Measurements from ENCODE around the gene PSMG3. TPM values are rescaled to one million over a fixed set of nuclear protein-coding genes. Genes with fewer than 3 reads are reported as not detected.

Gene PSMG3
- total RNA-seq, 1 donor from 2014 or later, result 31.1 TPM

DNA sequence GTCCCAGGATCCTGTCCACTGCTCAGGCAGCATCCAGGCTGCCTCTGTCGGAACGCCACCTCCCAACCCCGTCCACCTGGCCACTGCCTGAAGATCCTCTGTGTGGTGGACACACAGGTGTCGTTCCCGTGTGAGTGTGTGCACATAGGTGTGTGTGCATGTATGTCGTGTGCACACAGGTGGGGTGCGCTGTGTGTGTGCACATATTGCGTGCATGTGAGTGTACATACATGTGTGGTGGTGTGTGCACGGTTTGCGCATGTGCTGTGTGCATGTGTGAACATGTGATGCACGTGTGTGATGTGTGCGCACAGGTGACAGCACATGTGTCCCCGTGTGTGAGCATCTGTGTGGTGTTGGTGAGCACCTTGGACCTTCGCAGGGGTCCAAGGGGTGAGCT, 20.9 kb downstream of the PSMG3 start:
- Mint-ChIP-seq H3K27me3 (ENCODE audit: insufficient read depth, low read depth) (peaks cover 3% of the 10 kb centered on the region), H3K9me3 (no peaks in the 10 kb centered on the region), H3K4me3 (peak overlapping the region; percentile 58), H3K4me1 (peaks cover 5% of the 10 kb centered on the region), H3K36me3 (no peaks in the 10 kb centered on the region), H3K27ac (peak overlapping the region; percentile 72)
- no peaks in the 10 kb centered on the region for H3K4me1 ChIP-seq
- H3K79me2 ChIP-seq (ENCODE audit: low read depth), result no peaks in the 10 kb centered on the region
- H3K9me3 ChIP-seq (ENCODE audit: low read depth), result no peaks in the 10 kb centered on the region
- H3K27ac ChIP-seq, result no peak overlapping the region
- H2AFZ ChIP-seq (replicated peaks), result no peak overlapping the region
- H3F3A ChIP-seq (ENCODE audit: low read depth), result no peaks in the 10 kb centered on the region
- no peak overlapping the region for H3K9ac ChIP-seq
- H3K4me3 ChIP-seq, result no peak overlapping the region
- no peak for DNase-seq (ENCODE audit: low spot score)
- TF ChIP-seq, protein P1, sequence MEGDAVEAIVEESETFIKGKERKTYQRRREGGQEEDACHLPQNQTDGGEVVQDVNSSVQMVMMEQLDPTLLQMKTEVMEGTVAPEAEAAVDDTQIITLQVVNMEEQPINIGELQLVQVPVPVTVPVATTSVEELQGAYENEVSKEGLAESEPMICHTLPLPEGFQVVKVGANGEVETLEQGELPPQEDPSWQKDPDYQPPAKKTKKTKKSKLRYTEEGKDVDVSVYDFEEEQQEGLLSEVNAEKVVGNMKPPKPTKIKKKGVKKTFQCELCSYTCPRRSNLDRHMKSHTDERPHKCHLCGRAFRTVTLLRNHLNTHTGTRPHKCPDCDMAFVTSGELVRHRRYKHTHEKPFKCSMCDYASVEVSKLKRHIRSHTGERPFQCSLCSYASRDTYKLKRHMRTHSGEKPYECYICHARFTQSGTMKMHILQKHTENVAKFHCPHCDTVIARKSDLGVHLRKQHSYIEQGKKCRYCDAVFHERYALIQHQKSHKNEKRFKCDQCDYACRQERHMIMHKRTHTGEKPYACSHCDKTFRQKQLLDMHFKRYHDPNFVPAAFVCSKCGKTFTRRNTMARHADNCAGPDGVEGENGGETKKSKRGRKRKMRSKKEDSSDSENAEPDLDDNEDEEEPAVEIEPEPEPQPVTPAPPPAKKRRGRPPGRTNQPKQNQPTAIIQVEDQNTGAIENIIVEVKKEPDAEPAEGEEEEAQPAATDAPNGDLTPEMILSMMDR (IDR thresholded peaks at IDR 0.05), result no peak
- TF ChIP-seq EZH2phosphoT487 (IDR thresholded peaks at IDR 0.05) (no peak), EZH2 (IDR thresholded peaks at IDR 0.05) (no peak)
- H3K4me2 ChIP-seq, result no peak overlapping the region
- no peaks in the 10 kb centered on the region for H3K36me3 ChIP-seq
- no peaks in the 10 kb centered on the region for H3K27me3 ChIP-seq
- no peaks in the 10 kb centered on the region for H4K20me1 ChIP-seq (ENCODE audit: low read depth)

DNA sequence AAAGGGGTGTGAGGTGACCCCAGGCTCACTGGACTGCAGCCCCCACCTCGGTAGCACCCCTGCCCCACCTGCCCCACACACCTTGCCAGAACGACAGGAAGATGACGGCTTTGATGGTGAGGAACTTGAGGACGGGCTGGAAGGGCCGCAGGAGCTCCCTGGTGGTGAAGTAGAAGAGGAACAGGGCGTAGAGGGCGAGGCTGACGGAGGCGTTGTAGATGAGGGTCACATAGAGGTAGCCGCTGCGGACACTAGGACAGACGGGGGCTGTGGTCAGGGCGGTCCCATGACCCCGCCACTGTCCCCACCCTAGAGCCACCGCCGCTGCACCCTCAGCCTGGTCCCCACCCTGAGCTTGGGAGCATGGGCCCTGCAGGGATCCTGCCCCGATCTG, 21.4 kb downstream of the PSMG3 start:
- Histone ChIP-seq H3K4me1 (no peaks in the 10 kb centered on the region), H3K36me3 (no peaks in the 10 kb centered on the region), H3K4me2 (no peak overlapping the region), H4K20me1 (ENCODE audit: low read depth) (no peaks in the 10 kb centered on the region), H3K9ac (no peak overlapping the region), H3K27me3 (no peaks in the 10 kb centered on the region), H3K79me2 (ENCODE audit: low read depth) (no peaks in the 10 kb centered on the region), H3K27ac (no peak overlapping the region), H2AFZ (replicated peaks) (no peak overlapping the region), H3K9me3 (ENCODE audit: low read depth) (no peaks in the 10 kb centered on the region), H3K4me3 (no peak overlapping the region), H3F3A (ENCODE audit: low read depth) (no peaks in the 10 kb centered on the region)
- TF ChIP-seq EZH2phosphoT487 (IDR thresholded peaks at IDR 0.05) (no peak), EZH2 (IDR thresholded peaks at IDR 0.05) (no peak)
- TF ChIP-seq, protein P1 (IDR thresholded peaks at IDR 0.05), result no peak
- Mint-ChIP-seq H3K27ac (no peak overlapping the region), H3K4me1 (peaks cover 5% of the 10 kb centered on the region), H3K36me3 (no peaks in the 10 kb centered on the region), H3K4me3 (no peak overlapping the region), H3K27me3 (ENCODE audit: insufficient read depth, low read depth) (peaks cover 3% of the 10 kb centered on the region), H3K9me3 (no peaks in the 10 kb centered on the region)
- no peak for DNase-seq (ENCODE audit: low spot score)

DNA sequence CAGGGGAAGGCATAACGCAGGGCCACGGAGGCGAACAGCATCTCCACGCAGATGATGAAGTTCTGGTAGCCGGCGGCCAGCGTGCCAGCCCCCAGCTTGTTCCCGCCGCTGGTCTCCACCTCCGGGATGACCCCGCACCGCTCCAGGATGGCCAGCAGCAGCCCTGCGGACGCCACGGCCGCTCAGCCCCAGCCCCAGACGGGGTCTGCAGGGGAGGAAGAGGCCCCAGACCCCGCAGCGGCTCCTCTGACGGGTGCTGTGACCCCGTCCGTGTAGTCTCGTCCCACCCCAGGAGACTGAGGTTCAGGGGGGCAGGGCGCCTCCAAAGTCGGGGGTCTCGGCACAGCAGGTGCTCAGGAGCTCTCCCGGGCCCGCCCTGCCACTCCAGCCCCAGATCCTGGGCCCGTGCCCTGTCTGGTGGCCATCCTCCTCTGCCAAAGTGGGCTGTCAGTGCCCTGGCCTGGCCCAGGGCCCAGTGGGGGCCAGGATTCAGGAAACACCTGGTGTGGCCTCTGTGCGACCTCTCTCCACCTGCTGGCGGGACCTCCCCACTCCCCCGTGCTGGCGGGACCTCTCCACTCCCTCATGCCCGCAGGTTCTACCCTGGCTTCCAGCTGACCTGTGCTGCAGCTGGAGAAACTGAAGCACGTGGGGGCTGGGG, 21.9 kb downstream of the PSMG3 start:
- no peaks in the 10 kb centered on the region for H3F3A ChIP-seq (ENCODE audit: low read depth)
- H3K4me3 ChIP-seq, result no peak overlapping the region
- H3K4me3 Mint-ChIP-seq, result no peak overlapping the region
- no peaks in the 10 kb centered on the region for H3K4me1 ChIP-seq
- H3K36me3 Mint-ChIP-seq, result no peaks in the 10 kb centered on the region
- no peaks in the 10 kb centered on the region for H3K36me3 ChIP-seq
- no peaks in the 10 kb centered on the region for H3K9me3 Mint-ChIP-seq
- no peak overlapping the region for H2AFZ ChIP-seq (replicated peaks)
- peaks cover 5% of the 10 kb centered on the region for H3K4me1 Mint-ChIP-seq
- no peak overlapping the region for H3K27ac ChIP-seq
- H3K9ac ChIP-seq, result no peak overlapping the region
- no peaks in the 10 kb centered on the region for H3K27me3 ChIP-seq
- no peak for TF ChIP-seq EZH2 (IDR thresholded peaks at IDR 0.05)
- TF ChIP-seq, protein P1 (IDR thresholded peaks at IDR 0.05), result no peak
- no peak for TF ChIP-seq EZH2phosphoT487 (IDR thresholded peaks at IDR 0.05)
- H3K27ac Mint-ChIP-seq, result no peak overlapping the region
- DNase-seq (ENCODE audit: low spot score), result no peak
- no peaks in the 10 kb centered on the region for H3K9me3 ChIP-seq (ENCODE audit: low read depth)
- peaks cover 3% of the 10 kb centered on the region for H3K27me3 Mint-ChIP-seq (ENCODE audit: insufficient read depth, low read depth)
- H4K20me1 ChIP-seq (ENCODE audit: low read depth), result no peaks in the 10 kb centered on the region
- H3K4me2 ChIP-seq, result no peak overlapping the region
- H3K79me2 ChIP-seq (ENCODE audit: low read depth), result no peaks in the 10 kb centered on the region

Data from neural progenitor cell (in vitro differentiated cells).